Transverse colon (tissue), 4 donors: ENCODE results near the gene BCO2.

ENCODE experiments used
- EP300 ChIP-seq: sonication (generic); formaldehyde crosslinking; IDR thresholded peaks from one replicate; pipeline ENCODE4 v1.6.1; 2017; ENCODE audit warnings: antibody characterized with exemption, low read depth
- POLR2AphosphoS5 ChIP-seq, 3 donors: sonication (generic); formaldehyde crosslinking; IDR thresholded peaks; one replicate each; pipeline ENCODE4 v1.6.1; 2016; ENCODE audit warnings: antibody characterized with exemption in 3 of 3
- TF ChIP-seq, protein P1 (sequence below), 5 experiments: fragments of 200-600 bp in 3 of 5; fragments of 450-650 bp in 2 of 5; sonication (generic) in 3 of 5; IDR thresholded peaks; 1 replicate in 2 of 5; 2 replicates in 3 of 5; pipeline ENCODE4 v1.5.1; 2016 to 2017; ENCODE audit warnings: antibody characterized with exemption in 5 of 5, inconsistent platforms in 3 of 5, mild to moderate bottlenecking in 2 of 5, moderate library complexity in 1 of 5

DNA sequence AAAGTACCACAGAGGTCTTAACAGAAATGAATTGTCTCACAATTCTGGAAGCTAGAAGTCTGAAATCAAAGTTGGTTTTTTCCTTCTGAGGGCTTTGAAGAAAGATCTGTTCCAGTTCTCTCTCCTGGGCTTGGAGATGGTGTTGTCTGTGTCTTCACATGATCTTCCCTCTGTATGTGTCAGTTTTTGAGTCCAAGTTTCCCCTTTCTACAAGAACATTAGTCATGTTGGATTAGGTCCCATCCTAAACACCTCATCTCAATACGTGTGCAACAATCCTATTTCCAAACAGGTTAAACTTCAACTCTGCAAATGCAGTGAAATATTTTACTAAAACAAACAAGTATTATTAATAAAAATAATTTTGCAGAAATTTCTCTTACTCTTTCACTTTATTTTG is 47.8 kb downstream of the BCO2 start:
- TF ChIP-seq POLR2AphosphoS5 (IDR thresholded peaks at IDR 0.05) (no peak), EP300 (no peak)
- TF ChIP-seq, protein P1, sequence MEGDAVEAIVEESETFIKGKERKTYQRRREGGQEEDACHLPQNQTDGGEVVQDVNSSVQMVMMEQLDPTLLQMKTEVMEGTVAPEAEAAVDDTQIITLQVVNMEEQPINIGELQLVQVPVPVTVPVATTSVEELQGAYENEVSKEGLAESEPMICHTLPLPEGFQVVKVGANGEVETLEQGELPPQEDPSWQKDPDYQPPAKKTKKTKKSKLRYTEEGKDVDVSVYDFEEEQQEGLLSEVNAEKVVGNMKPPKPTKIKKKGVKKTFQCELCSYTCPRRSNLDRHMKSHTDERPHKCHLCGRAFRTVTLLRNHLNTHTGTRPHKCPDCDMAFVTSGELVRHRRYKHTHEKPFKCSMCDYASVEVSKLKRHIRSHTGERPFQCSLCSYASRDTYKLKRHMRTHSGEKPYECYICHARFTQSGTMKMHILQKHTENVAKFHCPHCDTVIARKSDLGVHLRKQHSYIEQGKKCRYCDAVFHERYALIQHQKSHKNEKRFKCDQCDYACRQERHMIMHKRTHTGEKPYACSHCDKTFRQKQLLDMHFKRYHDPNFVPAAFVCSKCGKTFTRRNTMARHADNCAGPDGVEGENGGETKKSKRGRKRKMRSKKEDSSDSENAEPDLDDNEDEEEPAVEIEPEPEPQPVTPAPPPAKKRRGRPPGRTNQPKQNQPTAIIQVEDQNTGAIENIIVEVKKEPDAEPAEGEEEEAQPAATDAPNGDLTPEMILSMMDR (IDR thresholded peaks at IDR 0.05), result no peak
